HCT116 (cell line): Measurements from ENCODE around the gene ADGRG7. TPM values are rescaled to one million over a fixed set of nuclear protein-coding genes. Genes with fewer than 3 reads are reported as not detected.
"Not testable (repeated sequence)": the region's sequence is repeated elsewhere in the genome, so short reads cannot be mapped to it uniquely, and the experiment has no call there.

Experiments used
- ATAC-seq: fragments of 200-7000 bp; cut with Tn5 transposase; 2 replicates; pipeline ENCODE4 v1.9.1; 2020; ENCODE audit warnings: mild to moderate bottlenecking, moderate library complexity
- BruUV-seq: library from RNA; stranded (reverse); fragments of 400-500 nt; replicated peaks from 2 replicates; lab custom pipeline; 2021; lab: Mats Ljungman, UMichigan
- CTCF ChIA-PET: fragments of 300-600 bp; sonication (Branson Sonifier 250); formaldehyde crosslinking; loops from one replicate; lab custom pipeline; 2021; ENCODE audit warnings: antibody characterized with exemption; lab: Charles Lee
- POLR2A ChIA-PET: fragments of 300-600, 350-600 bp; sonication (Branson Sonifier 250); formaldehyde crosslinking; loops from one replicate; lab custom pipeline; 2021; ENCODE audit warnings: antibody characterized with exemption; lab: Charles Lee
- RAD21 ChIA-PET, 2 experiments: fragments of 300-600 bp; sonication (Branson Sonifier 250); formaldehyde crosslinking; loops; one replicate each; lab custom pipeline; 2023; ENCODE audit warnings: low total read pairs in 2 of 2; ENCODE audit not compliant: uncharacterized antibody in 2 of 2, unreplicated experiment in 2 of 2, low non-redundant PET in 1 of 2; lab: Charles Lee
- DNase-seq: peaks from one replicate; pipeline ENCODE4 v3.0.0-alpha.2; 2010; ENCODE audit warnings: low read depth, low spot score
- H2AFZ ChIP-seq: fragments of 200-600 bp; shearing (Covaris generic), sonication (generic); 2 replicates; pipeline ENCODE4 v1.6.1; 2017; ENCODE audit warnings: low read depth, mixed run types, mixed read lengths, antibody characterized with exemption, low read length; ENCODE audit not compliant: poor library complexity, severe bottlenecking
- H3K27ac ChIP-seq: 2 replicates; pipeline ENCODE4 v1.5.1; 2012; ENCODE audit warnings: low read depth, low read length
- H3K27me3 ChIP-seq: fragments of 200-600 bp; sonication (generic); 2 replicates; pipeline ENCODE4 v1.6.1; 2016; ENCODE audit warnings: mixed run types, low read length, mixed read lengths; ENCODE audit not compliant: insufficient read depth
- H3K36me3 ChIP-seq, 2 experiments: fragments of 200-500 bp in 1 of 2; fragments of 200-600 bp in 1 of 2; sonication (Bioruptor generic) in 1 of 2; sonication (generic) in 1 of 2; 2 replicates each; pipeline versions ENCODE4 v1.5.1 to v1.6.1; 2014 to 2016; ENCODE audit warnings: low read length in 2 of 2, inconsistent platforms in 1 of 2, mixed read lengths in 1 of 2, mixed run types in 1 of 2; ENCODE audit not compliant: insufficient read depth in 2 of 2, control insufficient read depth in 1 of 2
- H3K4me1 ChIP-seq, 2 experiments: fragments of 200-600 bp in 1 of 2; sonication (generic) in 1 of 2; 2 replicates each; pipeline versions ENCODE4 v1.5.1 to v1.6.1; 2012 to 2017; ENCODE audit warnings: low read length in 2 of 2, inconsistent platforms in 1 of 2, mild to moderate bottlenecking in 1 of 2, mixed read lengths in 1 of 2, mixed run types in 1 of 2, moderate library complexity in 1 of 2; ENCODE audit not compliant: insufficient read depth in 2 of 2, control insufficient read depth in 1 of 2
- H3K4me2 ChIP-seq: fragments of 200-600 bp; sonication (generic); 2 replicates; pipeline ENCODE4 v1.6.1; 2017; ENCODE audit warnings: mixed run types, low read length, mixed read lengths
- H3K4me3 ChIP-seq, 2 experiments: fragments of 200-600 bp in 1 of 2; sonication (generic) in 1 of 2; replicated peaks in 1 of 2; 2 replicates each; pipeline ENCODE4 v1.5.1; 2011 to 2016; ENCODE audit warnings: low read length in 2 of 2, control low read depth in 1 of 2, low read depth in 1 of 2, mild to moderate bottlenecking in 1 of 2, mixed read lengths in 1 of 2, mixed run types in 1 of 2
- H3K79me2 ChIP-seq: fragments of 200-600 bp; sonication (generic); 2 replicates; pipeline ENCODE4 v1.6.1; 2017; ENCODE audit warnings: mild to moderate bottlenecking, mixed run types, low read length, moderate library complexity, mixed read lengths; ENCODE audit not compliant: insufficient read depth
- H3K9ac ChIP-seq: fragments of 200-600 bp; sonication (generic); 2 replicates; pipeline ENCODE4 v1.6.1; 2016; ENCODE audit warnings: low read length, mixed read lengths
- H3K9me2 ChIP-seq: fragments of 200-600 bp; sonication (generic), shearing (Covaris generic); 2 replicates; pipeline ENCODE4 v1.6.1; 2017; ENCODE audit warnings: mixed run types, mild to moderate bottlenecking, moderate library complexity; ENCODE audit not compliant: insufficient read depth
- H3K9me3 ChIP-seq, 2 experiments: fragments of 200-500 bp in 1 of 2; fragments of 200-600 bp in 1 of 2; sonication (Bioruptor generic) in 1 of 2; sonication (generic) in 1 of 2; 2 replicates each; pipeline ENCODE4 v1.6.1; 2014 to 2017; ENCODE audit warnings: low read length in 2 of 2, mixed read lengths in 2 of 2, inconsistent platforms in 1 of 2, low read depth in 1 of 2, mild to moderate bottlenecking in 1 of 2, mixed run types in 1 of 2, moderate library complexity in 1 of 2; ENCODE audit not compliant: control insufficient read depth in 1 of 2, insufficient read depth in 1 of 2
- H4K20me1 ChIP-seq: fragments of 200-600 bp; sonication (generic), shearing (Covaris generic); 2 replicates; pipeline ENCODE4 v1.6.1; 2017; ENCODE audit warnings: mixed run types, mild to moderate bottlenecking, moderate library complexity; ENCODE audit not compliant: insufficient read depth
- CTCF ChIP-seq, 3 experiments: fragments of 200-600 bp in 1 of 3; sonication (generic) in 1 of 3; IDR thresholded peaks in 2 of 3; conservative IDR thresholded peaks in 1 of 3; 2 replicates each; pipeline ENCODE4 v1.5.1; 2012 to 2017; ENCODE audit warnings: low read depth in 2 of 3, low read length in 2 of 3, antibody characterized with exemption in 1 of 3, borderline replicate concordance in 1 of 3, control low read depth in 1 of 3, mild to moderate bottlenecking in 1 of 3, mixed read lengths in 1 of 3, mixed run types in 1 of 3, moderate library complexity in 1 of 3; ENCODE audit not compliant: insufficient read depth in 1 of 3
- EGR1 ChIP-seq: IDR thresholded peaks from 2 replicates; pipeline ENCODE4 v1.6.1; 2012; ENCODE audit warnings: low read depth
- ELF1 ChIP-seq: IDR thresholded peaks from 2 replicates; pipeline ENCODE4 v1.6.1; 2012; ENCODE audit warnings: low read depth, borderline replicate concordance
- EZH2 ChIP-seq: fragments of 200-600 bp; sonication (generic); IDR thresholded peaks from 2 replicates; pipeline ENCODE4 v1.6.1; 2017; ENCODE audit warnings: antibody characterized with exemption, mixed run types
- EZH2phosphoT487 ChIP-seq: fragments of 200-600 bp; IDR thresholded peaks from 2 replicates; pipeline ENCODE4 v1.6.1; 2018; ENCODE audit warnings: antibody characterized with exemption, borderline replicate concordance
- FOSL1 ChIP-seq: IDR thresholded peaks from 2 replicates; pipeline ENCODE4 v1.6.1; 2012; ENCODE audit warnings: low read depth
- POLR2A ChIP-seq: IDR thresholded peaks from 2 replicates; pipeline ENCODE4 v1.7.0; 2011; ENCODE audit warnings: borderline replicate concordance; ENCODE audit not compliant: insufficient read depth, insufficient read length; ENCODE audit errors: extremely low read depth
- RAD21 ChIP-seq: IDR thresholded peaks from 2 replicates; pipeline ENCODE4 v1.6.1; 2012; ENCODE audit warnings: low read depth, mild to moderate bottlenecking
- SIN3A ChIP-seq: IDR thresholded peaks from 2 replicates; pipeline ENCODE4 v1.6.1; 2012; ENCODE audit warnings: low read depth
- SP1 ChIP-seq: IDR thresholded peaks from 2 replicates; pipeline ENCODE4 v1.6.1; 2012; ENCODE audit warnings: low read depth
- SRF ChIP-seq: IDR thresholded peaks from 2 replicates; pipeline ENCODE4 v1.6.1; 2012; ENCODE audit warnings: low read depth
- TCF7L2 ChIP-seq: IDR thresholded peaks from 2 replicates; pipeline ENCODE4 v1.7.0; 2011; ENCODE audit warnings: borderline replicate concordance, inconsistent platforms; ENCODE audit not compliant: insufficient read depth, insufficient read length; ENCODE audit errors: extremely low read depth
- YY1 ChIP-seq: IDR thresholded peaks from 2 replicates; pipeline ENCODE4 v1.6.1; 2011; ENCODE audit warnings: low read length, low read depth, moderate library complexity, mild to moderate bottlenecking; ENCODE audit not compliant: insufficient replicate concordance; ENCODE audit errors: extremely low read depth
- ZFX ChIP-seq: fragments of 450-650 bp; IDR thresholded peaks from 2 replicates; pipeline ENCODE4 v1.6.1; 2017
- intact Hi-C: fragments of 100-400 bp; cut with micrococcal nuclease; formaldehyde crosslinking; loops from 2 replicates; pipeline ENCODE4 v1.10.0; 2022
- total RNA-seq: library from RNA; stranded (reverse); gene quantifications from one replicate; pipeline ENCODE4 v1.2.1, GENCODE V29; 2021; ENCODE audit not compliant: unreplicated experiment
- TF ChIP-seq, protein P1 (sequence below): IDR thresholded peaks from 2 replicates; pipeline ENCODE4 v1.6.1; 2012
- TF ChIP-seq, protein P2 (sequence below): IDR thresholded peaks from 2 replicates; pipeline ENCODE4 v1.6.1; 2012; ENCODE audit warnings: low read depth

The ADGRG7 gene
- total RNA-seq, 1 experiment from 2014 or later = not detected

DNA sequence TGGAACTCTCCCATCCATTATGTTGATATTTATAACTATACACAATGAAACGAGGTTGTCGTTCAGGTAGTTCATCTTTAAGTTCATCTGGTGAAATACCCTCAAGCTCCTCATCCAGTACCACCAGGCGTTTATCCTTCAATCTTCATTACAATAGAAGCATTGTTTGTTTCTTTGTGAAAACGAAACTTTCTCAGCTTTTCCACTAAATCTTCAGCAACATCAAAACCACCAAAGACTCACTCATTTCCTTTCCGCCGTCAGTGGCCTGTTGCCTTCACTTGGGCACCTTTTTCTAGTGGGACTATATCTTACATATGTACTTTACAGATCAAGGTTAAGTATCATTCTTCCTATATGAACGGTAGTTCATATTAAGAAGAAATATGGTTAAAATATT, 55.8 kb downstream of the ADGRG7 start:
- no peaks in the 10 kb centered on the region for H3K9me2 ChIP-seq
- no peak for TF ChIP-seq CTCF (IDR thresholded peaks at IDR 0.05 in 2 of 3, conservative IDR thresholded peaks at IDR 0.05 in 1 of 3; ENCODE audit: borderline replicate concordance in 1 of 3, insufficient read depth in 1 of 3, low read depth in 2 of 3, low read length in 2 of 3)
- TF ChIP-seq, protein P1, sequence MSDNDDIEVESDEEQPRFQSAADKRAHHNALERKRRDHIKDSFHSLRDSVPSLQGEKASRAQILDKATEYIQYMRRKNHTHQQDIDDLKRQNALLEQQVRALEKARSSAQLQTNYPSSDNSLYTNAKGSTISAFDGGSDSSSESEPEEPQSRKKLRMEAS = no peak
- TF ChIP-seq SIN3A = no peak
- no peak for TF ChIP-seq YY1
- no peak for TF ChIP-seq EZH2
- TF ChIP-seq, protein P2, sequence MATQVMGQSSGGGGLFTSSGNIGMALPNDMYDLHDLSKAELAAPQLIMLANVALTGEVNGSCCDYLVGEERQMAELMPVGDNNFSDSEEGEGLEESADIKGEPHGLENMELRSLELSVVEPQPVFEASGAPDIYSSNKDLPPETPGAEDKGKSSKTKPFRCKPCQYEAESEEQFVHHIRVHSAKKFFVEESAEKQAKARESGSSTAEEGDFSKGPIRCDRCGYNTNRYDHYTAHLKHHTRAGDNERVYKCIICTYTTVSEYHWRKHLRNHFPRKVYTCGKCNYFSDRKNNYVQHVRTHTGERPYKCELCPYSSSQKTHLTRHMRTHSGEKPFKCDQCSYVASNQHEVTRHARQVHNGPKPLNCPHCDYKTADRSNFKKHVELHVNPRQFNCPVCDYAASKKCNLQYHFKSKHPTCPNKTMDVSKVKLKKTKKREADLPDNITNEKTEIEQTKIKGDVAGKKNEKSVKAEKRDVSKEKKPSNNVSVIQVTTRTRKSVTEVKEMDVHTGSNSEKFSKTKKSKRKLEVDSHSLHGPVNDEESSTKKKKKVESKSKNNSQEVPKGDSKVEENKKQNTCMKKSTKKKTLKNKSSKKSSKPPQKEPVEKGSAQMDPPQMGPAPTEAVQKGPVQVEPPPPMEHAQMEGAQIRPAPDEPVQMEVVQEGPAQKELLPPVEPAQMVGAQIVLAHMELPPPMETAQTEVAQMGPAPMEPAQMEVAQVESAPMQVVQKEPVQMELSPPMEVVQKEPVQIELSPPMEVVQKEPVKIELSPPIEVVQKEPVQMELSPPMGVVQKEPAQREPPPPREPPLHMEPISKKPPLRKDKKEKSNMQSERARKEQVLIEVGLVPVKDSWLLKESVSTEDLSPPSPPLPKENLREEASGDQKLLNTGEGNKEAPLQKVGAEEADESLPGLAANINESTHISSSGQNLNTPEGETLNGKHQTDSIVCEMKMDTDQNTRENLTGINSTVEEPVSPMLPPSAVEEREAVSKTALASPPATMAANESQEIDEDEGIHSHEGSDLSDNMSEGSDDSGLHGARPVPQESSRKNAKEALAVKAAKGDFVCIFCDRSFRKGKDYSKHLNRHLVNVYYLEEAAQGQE = no peak
- TF ChIP-seq SRF = no peak
- no peak for TF ChIP-seq TCF7L2
- no peak for TF ChIP-seq SP1
- TF ChIP-seq FOSL1 = no peak
- no peak for TF ChIP-seq POLR2A
- no peak for TF ChIP-seq RAD21
- TF ChIP-seq ZFX = no peak
- no peak for TF ChIP-seq EGR1
- TF ChIP-seq ELF1 = no peak
- TF ChIP-seq EZH2phosphoT487 = no peak
- H3K9me3 ChIP-seq = no peaks in the 10 kb centered on the region
- H4K20me1 ChIP-seq = no peaks in the 10 kb centered on the region
- no TSS peak for BruUV-seq
- intact Hi-C loops = no loop called here
- ATAC-seq (no peak), DNase-seq (no peak)
- H3K4me1 ChIP-seq = no peaks in the 10 kb centered on the region
- POLR2A ChIA-PET = no interaction called here
- H3K36me3 ChIP-seq = no peaks in the 10 kb centered on the region
- H3K4me2 ChIP-seq = no peak overlapping the region
- no peak overlapping the region for H3K9ac ChIP-seq
- CTCF ChIA-PET = no interaction called here
- H2AFZ ChIP-seq = no peak overlapping the region
- H3K4me3 ChIP-seq = no peak overlapping the region
- no peaks in the 10 kb centered on the region for H3K79me2 ChIP-seq
- H3K27ac ChIP-seq = no peak overlapping the region
- no peaks in the 10 kb centered on the region for H3K27me3 ChIP-seq
- RAD21 ChIA-PET = no interaction called here

DNA sequence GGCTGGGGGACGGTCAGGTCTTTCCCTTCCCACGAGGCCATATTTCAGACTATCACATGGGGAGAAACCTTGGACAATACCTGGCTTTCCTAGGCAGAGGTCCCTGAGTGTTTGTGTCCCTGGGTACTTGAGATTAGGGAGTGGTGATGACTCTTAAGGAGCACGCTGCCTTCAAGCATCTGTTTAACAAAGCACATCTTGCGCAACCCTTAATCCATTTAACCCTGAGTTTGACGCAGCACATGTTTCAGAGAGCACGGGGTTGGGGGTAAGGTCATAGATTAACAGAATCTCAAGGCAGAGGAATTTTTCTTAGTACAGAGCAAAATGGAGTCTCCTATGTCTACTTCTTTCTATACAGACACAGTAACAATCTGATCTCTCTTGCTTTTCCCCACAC, 57.3 kb downstream of the ADGRG7 start:
- H3K4me3 ChIP-seq, H3K4me1 ChIP-seq, H3K27ac ChIP-seq, H2AFZ ChIP-seq, DNase-seq, intact Hi-C loops, CTCF ChIA-PET, H3K27me3 ChIP-seq, H3K9ac ChIP-seq, H3K4me2 ChIP-seq, POLR2A ChIA-PET, H4K20me1 ChIP-seq, BruUV-seq, H3K36me3 ChIP-seq, H3K9me2 ChIP-seq, ATAC-seq, H3K79me2 ChIP-seq, H3K9me3 ChIP-seq, RAD21 ChIA-PET: not testable (repeated sequence)
